Measurements from ENCODE around the gene AADACL3. TPM values are rescaled to one million over a fixed set of nuclear protein-coding genes. Genes with fewer than 3 reads are reported as not detected.

The AADACL3 gene
- total RNA-seq, 1 experiment from 2014 or later = not detected

DNA sequence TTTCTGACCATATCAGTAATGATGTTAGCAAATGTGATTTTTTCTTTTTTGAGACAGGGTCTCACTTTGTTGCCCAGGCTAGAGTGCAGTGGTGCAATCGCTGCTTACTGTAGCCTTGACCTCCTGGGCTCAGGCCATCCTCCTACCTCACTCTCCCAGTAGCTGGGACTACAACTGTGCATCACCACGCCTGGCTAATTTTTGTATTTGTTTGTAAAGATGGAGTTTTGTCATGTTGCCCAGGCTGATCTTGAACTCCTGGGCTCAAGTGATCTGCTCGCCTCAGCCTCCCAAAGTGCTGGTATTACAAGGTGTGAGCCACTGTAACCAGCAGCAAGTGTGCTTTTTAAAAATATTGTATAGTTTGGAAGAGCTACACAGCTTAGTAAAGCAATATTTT lies 26.0 kb downstream of the AADACL3 start:
- H4K20me1 ChIP-seq (ENCODE audit: low read length) = no peaks in the 10 kb centered on the region
- no peaks in the 10 kb centered on the region for H3K36me3 ChIP-seq (ENCODE audit: low read depth, low read length)
- TF ChIP-seq EZH2 (IDR thresholded peaks at IDR 0.05; ENCODE audit: low read length, unreplicated experiment) = no peak
- TF ChIP-seq, protein P1, sequence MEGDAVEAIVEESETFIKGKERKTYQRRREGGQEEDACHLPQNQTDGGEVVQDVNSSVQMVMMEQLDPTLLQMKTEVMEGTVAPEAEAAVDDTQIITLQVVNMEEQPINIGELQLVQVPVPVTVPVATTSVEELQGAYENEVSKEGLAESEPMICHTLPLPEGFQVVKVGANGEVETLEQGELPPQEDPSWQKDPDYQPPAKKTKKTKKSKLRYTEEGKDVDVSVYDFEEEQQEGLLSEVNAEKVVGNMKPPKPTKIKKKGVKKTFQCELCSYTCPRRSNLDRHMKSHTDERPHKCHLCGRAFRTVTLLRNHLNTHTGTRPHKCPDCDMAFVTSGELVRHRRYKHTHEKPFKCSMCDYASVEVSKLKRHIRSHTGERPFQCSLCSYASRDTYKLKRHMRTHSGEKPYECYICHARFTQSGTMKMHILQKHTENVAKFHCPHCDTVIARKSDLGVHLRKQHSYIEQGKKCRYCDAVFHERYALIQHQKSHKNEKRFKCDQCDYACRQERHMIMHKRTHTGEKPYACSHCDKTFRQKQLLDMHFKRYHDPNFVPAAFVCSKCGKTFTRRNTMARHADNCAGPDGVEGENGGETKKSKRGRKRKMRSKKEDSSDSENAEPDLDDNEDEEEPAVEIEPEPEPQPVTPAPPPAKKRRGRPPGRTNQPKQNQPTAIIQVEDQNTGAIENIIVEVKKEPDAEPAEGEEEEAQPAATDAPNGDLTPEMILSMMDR (conservative IDR thresholded peaks at IDR 0.05; ENCODE audit: low read depth, low read length) = no peak
- TF ChIP-seq EZH2phosphoT487 (IDR thresholded peaks at IDR 0.05; ENCODE audit: borderline replicate concordance, low read length) = no peak
- H2AFZ ChIP-seq (ENCODE audit: low read length) = no peak overlapping the region
- intact Hi-C loops (cut with micrococcal nuclease) = no loop called here
- H3K9me3 ChIP-seq (ENCODE audit: low read length) = no peaks in the 10 kb centered on the region
- H3K4me2 ChIP-seq (ENCODE audit: low read length) = no peak overlapping the region
- no peak for DNase-seq
- no peak overlapping the region for H3K9ac ChIP-seq (ENCODE audit: low read length)
- H3K4me3 ChIP-seq (ENCODE audit: low read length) = no peak overlapping the region
- H3K27ac ChIP-seq (ENCODE audit: low read length) = no peak overlapping the region
- no peak for ATAC-seq
- H3F3A ChIP-seq (ENCODE audit: low read length, unreplicated experiment) = no peaks in the 10 kb centered on the region
- CTCF ChIA-PET = no interaction called here
- H3K4me1 ChIP-seq (ENCODE audit: insufficient read depth, low read length) = no peaks in the 10 kb centered on the region
- H3K9me2 ChIP-seq (replicated peaks; ENCODE audit: low read length) = no peaks in the 10 kb centered on the region
- H3K79me2 ChIP-seq (ENCODE audit: low read length) = no peaks in the 10 kb centered on the region
- H3K27me3 ChIP-seq (ENCODE audit: low read length) = peaks cover 35% of the 10 kb centered on the region
- POLR2A ChIA-PET (ENCODE audit: unreplicated experiment) = no interaction called here
- no TSS peak for BruUV-seq (replicated peaks)

DNA sequence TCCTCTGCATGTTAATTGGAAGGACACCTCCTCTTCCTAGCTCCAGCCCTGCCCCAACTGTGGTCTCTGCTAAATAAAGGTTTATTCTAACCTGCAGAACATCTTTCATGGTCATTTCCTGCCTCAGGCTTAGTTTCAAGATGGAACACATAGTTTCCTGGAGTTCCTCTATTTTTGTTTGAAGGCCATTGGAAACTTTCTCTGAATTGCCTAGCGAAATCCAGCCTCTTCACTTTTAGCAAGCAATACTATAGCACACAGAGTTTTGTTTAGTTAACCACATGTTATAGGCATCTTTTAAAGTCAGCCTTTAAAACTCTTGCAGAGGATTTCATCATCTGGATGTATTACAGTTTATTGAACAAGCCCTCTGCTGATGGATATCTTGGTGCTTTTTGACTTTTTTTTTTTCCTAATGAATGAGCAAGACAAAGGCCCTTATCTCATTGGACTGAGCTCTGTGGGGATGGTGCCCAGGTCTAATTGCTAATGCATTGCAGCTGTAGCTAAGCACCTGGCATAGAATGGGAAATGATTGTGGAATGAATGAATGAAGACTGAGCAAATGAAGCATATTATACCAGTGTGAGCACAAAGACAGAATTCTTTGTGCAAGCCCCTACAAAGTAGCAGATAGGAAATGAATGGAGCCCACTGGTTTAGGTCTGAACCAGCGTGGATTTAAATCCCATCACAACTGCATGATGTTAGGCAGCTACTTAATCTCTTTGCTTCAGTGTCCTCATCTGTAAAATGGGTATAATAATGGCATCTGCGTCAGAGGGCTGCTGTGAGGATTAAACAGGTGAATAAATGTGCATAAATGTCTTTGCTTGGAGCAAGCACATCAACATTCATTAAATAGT lies 29.4 kb downstream of the AADACL3 start:
- DNase-seq (no peak), ATAC-seq (no peak)
- H3K27ac ChIP-seq (ENCODE audit: low read length) = no peak overlapping the region
- no peaks in the 10 kb centered on the region for H3K79me2 ChIP-seq (ENCODE audit: low read length)
- CTCF ChIA-PET = no interaction called here
- peaks cover 29% of the 10 kb centered on the region for H3K27me3 ChIP-seq (ENCODE audit: low read length)
- BruUV-seq (replicated peaks) = no TSS peak
- POLR2A ChIA-PET (ENCODE audit: unreplicated experiment) = no interaction called here
- H2AFZ ChIP-seq (ENCODE audit: low read length) = no peak overlapping the region
- no peaks in the 10 kb centered on the region for H3K4me1 ChIP-seq (ENCODE audit: insufficient read depth, low read length)
- H3K9me3 ChIP-seq (ENCODE audit: low read length) = 0 out of 2 replicates have a peak, but pooled peaks cover 5% of the 10 kb centered on the region
- no peaks in the 10 kb centered on the region for H3K36me3 ChIP-seq (ENCODE audit: low read depth, low read length)
- no peaks in the 10 kb centered on the region for H3K9me2 ChIP-seq (replicated peaks; ENCODE audit: low read length)
- no peak overlapping the region for H3K9ac ChIP-seq (ENCODE audit: low read length)
- H3K4me3 ChIP-seq (ENCODE audit: low read length) = no peak overlapping the region
- intact Hi-C loops (cut with micrococcal nuclease) = no loop called here
- no peak overlapping the region for H3K4me2 ChIP-seq (ENCODE audit: low read length)
- H3F3A ChIP-seq (ENCODE audit: low read length, unreplicated experiment) = no peaks in the 10 kb centered on the region
- TF ChIP-seq EZH2phosphoT487 (IDR thresholded peaks at IDR 0.05; ENCODE audit: borderline replicate concordance, low read length) = no peak
- TF ChIP-seq, protein P1 (conservative IDR thresholded peaks at IDR 0.05; ENCODE audit: low read depth, low read length) = no peak
- no peak for TF ChIP-seq EZH2 (IDR thresholded peaks at IDR 0.05; ENCODE audit: low read length, unreplicated experiment)
- no peaks in the 10 kb centered on the region for H4K20me1 ChIP-seq (ENCODE audit: low read length)

DNA sequence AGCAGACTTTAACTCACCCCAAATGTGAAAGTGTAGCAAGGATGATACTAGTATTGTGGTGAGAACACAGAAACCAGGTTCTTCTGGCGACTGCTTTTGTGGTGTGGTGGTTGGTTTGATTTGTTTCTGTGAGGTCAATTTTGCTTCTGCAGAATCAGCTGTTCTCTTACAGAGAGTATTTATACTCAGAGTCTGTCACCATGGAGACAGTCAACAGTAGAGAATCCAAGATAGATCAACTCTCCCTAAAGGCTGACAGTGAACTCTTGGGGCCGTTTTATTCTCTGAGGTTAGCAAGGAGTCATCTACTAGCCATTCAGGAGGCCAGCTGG lies 30.0 kb downstream of the AADACL3 start, which contains the start of gene CFAP107:
CFAP107 (plus strand) TSS at position 209 of the 332 bp plus-strand sequence. CDS start 231 bp downstream, outside the sequence.
- no peaks in the 10 kb centered on the region for H3K4me1 ChIP-seq (ENCODE audit: insufficient read depth, low read length)
- no peak for TF ChIP-seq EZH2phosphoT487 (IDR thresholded peaks at IDR 0.05; ENCODE audit: borderline replicate concordance, low read length)
- no peak for TF ChIP-seq EZH2 (IDR thresholded peaks at IDR 0.05; ENCODE audit: low read length, unreplicated experiment)
- TF ChIP-seq, protein P1 (conservative IDR thresholded peaks at IDR 0.05; ENCODE audit: low read depth, low read length) = no peak
- no peaks in the 10 kb centered on the region for H4K20me1 ChIP-seq (ENCODE audit: low read length)
- 0 out of 2 replicates have a peak, but pooled peaks cover 5% of the 10 kb centered on the region for H3K9me3 ChIP-seq (ENCODE audit: low read length)
- ChIA-PET POLR2A (ENCODE audit: unreplicated experiment) (no interaction called here), CTCF (no interaction called here)
- intact Hi-C loops (cut with micrococcal nuclease) = no loop called here
- no peaks in the 10 kb centered on the region for H3F3A ChIP-seq (ENCODE audit: low read length, unreplicated experiment)
- no peak within 1 kb of the TSS for H3K27ac ChIP-seq (ENCODE audit: low read length)
- H3K4me3 ChIP-seq (ENCODE audit: low read length) = no peak within 1 kb of the TSS
- no peak within 1 kb of the TSS for H3K4me2 ChIP-seq (ENCODE audit: low read length)
- H3K9ac ChIP-seq (ENCODE audit: low read length) = no peak within 1 kb of the TSS
- H3K27me3 ChIP-seq (ENCODE audit: low read length) = peaks cover 31% of the 10 kb centered on the region
- H3K36me3 ChIP-seq (ENCODE audit: low read depth, low read length) = no peaks in the 10 kb centered on the region
- BruUV-seq (replicated peaks) = no TSS peak
- H3K79me2 ChIP-seq (ENCODE audit: low read length) = no peaks in the 10 kb centered on the region
- H3K9me2 ChIP-seq (replicated peaks; ENCODE audit: low read length) = no peaks in the 10 kb centered on the region
- H2AFZ ChIP-seq (ENCODE audit: low read length) = no peak within 1 kb of the TSS
- DNase-seq (no peak), ATAC-seq (no peak)
